Measurements from ENCODE around the gene KCNH2.

- TF ChIP-seq POLR2A (IDR thresholded peaks at IDR 0.05; ENCODE audit: low read depth): no peak
- no peak for TF ChIP-seq CTCF (IDR thresholded peaks at IDR 0.05)
Observed at GRCh38 chr7:150904011-150904909, 73.9 kb downstream of the KCNH2 start.
